Activated T-cell treated with anti-CD3 and anti-CD28 coated beads for 1 hour (primary cell): Measurements from ENCODE around the gene AGK.
"Not testable (repeated sequence)": the region's sequence is repeated elsewhere in the genome, so short reads cannot be mapped to it uniquely, and the experiment has no call there.

Source experiments
- DNase-seq: peaks from one replicate; pipeline ENCODE4 v3.0.0-alpha.2; 2020; ENCODE audit warnings: low read depth

The AGK gene

GRCh38 chr7:141557360-141557759, 6.2 kb downstream of the AGK start:
- DNase-seq = no peak

GRCh38 chr7:141557831-141558531, 6.8 kb downstream of the AGK start:
- not testable (repeated sequence) for DNase-seq

- no peak for DNase-seq
Observed at GRCh38 chr7:141558544-141559183, 7.5 kb downstream of the AGK start.

- DNase-seq = no peak
Observed at GRCh38 chr7:141559961-141560360, 8.8 kb downstream of the AGK start.

- DNase-seq = no peak
Observed at GRCh38 chr7:141562036-141562435, 10.8 kb downstream of the AGK start.

- no peak for DNase-seq
Observed at GRCh38 chr7:141562543-141562942, 11.3 kb downstream of the AGK start.

- no peak for DNase-seq
Observed at GRCh38 chr7:141562972-141563371, 11.8 kb downstream of the AGK start.

- DNase-seq = no peak
Observed at GRCh38 chr7:141563956-141564623, 12.9 kb downstream of the AGK start.

- DNase-seq = no peak
Observed at GRCh38 chr7:141567432-141567831, 16.2 kb downstream of the AGK start.

GRCh38 chr7:141568227-141568626, 17.0 kb downstream of the AGK start:
- no peak for DNase-seq

GRCh38 chr7:141571059-141571458, 19.8 kb downstream of the AGK start:
- DNase-seq = no peak

- no peak for DNase-seq
Observed at GRCh38 chr7:141572175-141572574, 21.0 kb downstream of the AGK start.

- no peak for DNase-seq
Observed at GRCh38 chr7:141573511-141573910, 22.3 kb downstream of the AGK start.

GRCh38 chr7:141575164-141575563, 24.0 kb downstream of the AGK start:
- DNase-seq = no peak

GRCh38 chr7:141575654-141576448, 24.6 kb downstream of the AGK start:
- no peak for DNase-seq

GRCh38 chr7:141577043-141577839, 26.0 kb downstream of the AGK start:
- no peak for DNase-seq

GRCh38 chr7:141579953-141580352, 28.7 kb downstream of the AGK start:
- DNase-seq = not testable (repeated sequence)

- not testable (repeated sequence) for DNase-seq
Observed at GRCh38 chr7:141582063-141582462, 30.9 kb downstream of the AGK start.

- DNase-seq = no peak
Observed at GRCh38 chr7:141584935-141585334, 33.7 kb downstream of the AGK start.

GRCh38 chr7:141585592-141586510, 34.6 kb downstream of the AGK start:
- no peak for DNase-seq

- no peak for DNase-seq
Observed at GRCh38 chr7:141586878-141587277, 35.7 kb downstream of the AGK start.
